K562 (cell line): ENCODE data around the gene RPL11. TPM values are rescaled to one million over a fixed set of nuclear protein-coding genes. Genes with fewer than 3 reads are reported as not detected.

ENCODE experiments used
- ARNT ChIP-seq, 2 experiments: fragments of 450-650 bp; IDR thresholded peaks; 2 replicates each; pipeline ENCODE4 v1.6.1; 2016; ENCODE audit warnings: mild to moderate bottlenecking in 1 of 2
- BHLHE40 ChIP-seq: IDR thresholded peaks from 2 replicates; pipeline ENCODE4 v1.6.1; 2011; ENCODE audit warnings: low read length, improper control_type of control experiment
- C11orf30 ChIP-seq: fragments of 450-650 bp; IDR thresholded peaks from 2 replicates; pipeline ENCODE4 v1.6.1; 2016; ENCODE audit warnings: low read depth, mild to moderate bottlenecking
- CTBP1 ChIP-seq: fragments of 450-650 bp; IDR thresholded peaks from 2 replicates; pipeline ENCODE4 v1.6.1; 2016; ENCODE audit warnings: borderline replicate concordance
- E2F5 ChIP-seq: sonication (generic); formaldehyde crosslinking; IDR thresholded peaks from 2 replicates; pipeline ENCODE4 v1.8.0; 2022; ENCODE audit warnings: mild to moderate bottlenecking, missing genetic modification reagents
- GATAD2A ChIP-seq: fragments of 450-650 bp; IDR thresholded peaks from 2 replicates; pipeline ENCODE4 v1.6.1; 2017
- HDAC8 ChIP-seq: fragments of 450-650 bp; IDR thresholded peaks from 2 replicates; pipeline ENCODE4 v1.6.1; 2016; ENCODE audit warnings: mild to moderate bottlenecking, missing genetic modification characterization, moderate library complexity, missing compliant biosample characterization
- HMGN3 ChIP-seq: IDR thresholded peaks from 2 replicates; pipeline ENCODE4 v1.6.1; 2011; ENCODE audit warnings: borderline replicate concordance, low read depth, mild to moderate bottlenecking, mixed read lengths, low read length; ENCODE audit not compliant: insufficient read length; ENCODE audit errors: extremely low read depth
- KAT8 ChIP-seq: fragments of 450-650 bp; IDR thresholded peaks from 2 replicates; pipeline ENCODE4 v1.6.1; 2016; ENCODE audit warnings: low read depth, mild to moderate bottlenecking
- MAFF ChIP-seq: IDR thresholded peaks from 2 replicates; pipeline ENCODE4 v1.6.1; 2012; ENCODE audit warnings: low read length, improper control_type of control experiment
- MAFG ChIP-seq: fragments of 450-650 bp; conservative IDR thresholded peaks from 2 replicates; pipeline ENCODE4 v1.6.1; 2016; ENCODE audit warnings: missing genetic modification characterization, missing compliant biosample characterization
- MCM5 ChIP-seq: fragments of 450-650 bp; IDR thresholded peaks from 2 replicates; pipeline ENCODE4 v1.6.1; 2016; ENCODE audit warnings: low read depth
- MEF2D ChIP-seq: conservative IDR thresholded peaks from 2 replicates; pipeline ENCODE4 v1.6.1; 2016; ENCODE audit warnings: low read depth, missing genetic modification characterization, missing compliant biosample characterization
- MXI1 ChIP-seq: IDR thresholded peaks from 2 replicates; pipeline ENCODE4 v1.6.1; 2011; ENCODE audit warnings: low read depth, mild to moderate bottlenecking, improper control_type of control experiment, low read length
- NCOA1 ChIP-seq: fragments of 450-650 bp; IDR thresholded peaks from 2 replicates; pipeline ENCODE4 v1.6.1; 2016; ENCODE audit warnings: low read depth
- NR1H2 ChIP-seq: sonication (generic); formaldehyde crosslinking; IDR thresholded peaks from 2 replicates; pipeline ENCODE4 v1.4.0; 2020; ENCODE audit warnings: mild to moderate bottlenecking, missing genetic modification reagents
- PHF20 ChIP-seq: fragments of 450-650 bp; IDR thresholded peaks from 2 replicates; pipeline ENCODE4 v1.6.1; 2018; ENCODE audit not compliant: partially characterized antibody
- PREB ChIP-seq: sonication (generic); formaldehyde crosslinking; IDR thresholded peaks from 2 replicates; pipeline ENCODE4 v1.8.1; 2023; ENCODE audit warnings: mild to moderate bottlenecking, missing genetic modification reagents
- TRIM25 ChIP-seq: fragments of 450-650 bp; IDR thresholded peaks from 2 replicates; pipeline ENCODE4 v1.7.0; 2016; ENCODE audit warnings: borderline replicate concordance
- ZC3H8 ChIP-seq: fragments of 450-650 bp; IDR thresholded peaks from 2 replicates; pipeline ENCODE4 v1.6.1; 2017
- ZNF174 ChIP-seq: fragments of 250-450 bp; sonication (Bioruptor Pico); IDR thresholded peaks from 2 replicates; pipeline ENCODE4 v1.4.0; 2020; ENCODE audit warnings: mild to moderate bottlenecking
- ZNF384 ChIP-seq: IDR thresholded peaks from 2 replicates; pipeline ENCODE4 v1.6.1; 2012; ENCODE audit warnings: low read depth, low read length, improper control_type of control experiment
- ZNF586 ChIP-seq: fragments of 450-650 bp; formaldehyde crosslinking; conservative IDR thresholded peaks from 2 replicates; pipeline ENCODE4 v1.4.0; 2020; ENCODE audit warnings: mild to moderate bottlenecking, moderate library complexity
- ZNF707 ChIP-seq: fragments of 250-450 bp; sonication (Bioruptor Pico); conservative IDR thresholded peaks from 2 replicates; pipeline ENCODE4 v1.8.0; 2022; ENCODE audit warnings: inconsistent platforms, mild to moderate bottlenecking, moderate library complexity
- polyA plus RNA-seq, 8 experiments: library from polyadenylated mRNA; depleted of rRNA in 4 of 8; stranded (reverse) in 5 of 8; unstranded in 3 of 8; fragments of >200 nt; fragmentation: Nextera tagmentation in 2 of 8; fragmentation: Illumina TruSeq in 1 of 8; extraction: Ambion mirVana in 2 of 8; extraction: Trizol in 1 of 8; gene quantifications; 2 replicates each; pipeline versions ENCODE4 v1.2.1 to v1.2.3, GENCODE V29; 2011 to 2014; ENCODE audit warnings: inconsistent platforms in 1 of 8, missing spikeins in 1 of 8
- total RNA-seq, 7 experiments: library from RNA; depleted of rRNA in 6 of 7; stranded (reverse); fragments of >200 nt in 6 of 7; fragmentation: Illumina TruSeq in 2 of 7; extraction: Trizol in 2 of 7; gene quantifications; 2 replicates each; pipeline versions ENCODE4 v1.2.1 to v1.2.3, GENCODE V29; 2011 to 2021; ENCODE audit warnings: low replicate concordance in 1 of 7
- TF ChIP-seq, protein P1 (sequence below), 2 experiments: fragments of 200-800 bp in 1 of 2; sonication (Bioruptor generic) in 1 of 2; sonication (generic) in 1 of 2; formaldehyde crosslinking in 1 of 2; IDR thresholded peaks in 1 of 2; conservative IDR thresholded peaks in 1 of 2; 2 replicates each; pipeline versions ENCODE4 v1.5.0 to v1.6.1; 2016 to 2020; ENCODE audit warnings: missing compliant biosample characterization in 1 of 2, missing genetic modification characterization in 1 of 2, missing genetic modification reagents in 1 of 2
- TF ChIP-seq, protein P2 (sequence below): fragments of 250-450 bp; sonication (Bioruptor Pico); IDR thresholded peaks from 2 replicates; pipeline ENCODE4 v1.8.0; 2022; ENCODE audit warnings: inconsistent platforms

RPL11 gene
- total and polyA plus RNA-seq, 9 of the 15 experiments (the other 6 are each of a cell fraction or from before 2014, with no cell fraction given): 1,781 to 4,526 (median 3,111) TPM

- TF ChIP-seq, protein P1, sequence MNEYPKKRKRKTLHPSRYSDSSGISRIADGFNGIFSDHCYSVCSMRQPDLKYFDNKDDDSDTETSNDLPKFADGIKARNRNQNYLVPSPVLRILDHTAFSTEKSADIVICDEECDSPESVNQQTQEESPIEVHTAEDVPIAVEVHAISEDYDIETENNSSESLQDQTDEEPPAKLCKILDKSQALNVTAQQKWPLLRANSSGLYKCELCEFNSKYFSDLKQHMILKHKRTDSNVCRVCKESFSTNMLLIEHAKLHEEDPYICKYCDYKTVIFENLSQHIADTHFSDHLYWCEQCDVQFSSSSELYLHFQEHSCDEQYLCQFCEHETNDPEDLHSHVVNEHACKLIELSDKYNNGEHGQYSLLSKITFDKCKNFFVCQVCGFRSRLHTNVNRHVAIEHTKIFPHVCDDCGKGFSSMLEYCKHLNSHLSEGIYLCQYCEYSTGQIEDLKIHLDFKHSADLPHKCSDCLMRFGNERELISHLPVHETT (CRISPR knock-in tag; conservative IDR thresholded peaks at IDR 0.05 in 1 of 2, IDR thresholded peaks at IDR 0.05 in 1 of 2): no peak
- no peak for TF ChIP-seq MCM5
- peak; percentile 58 for TF ChIP-seq MAFF
- TF ChIP-seq MEF2D (tag): no peak
- TF ChIP-seq, protein P2, sequence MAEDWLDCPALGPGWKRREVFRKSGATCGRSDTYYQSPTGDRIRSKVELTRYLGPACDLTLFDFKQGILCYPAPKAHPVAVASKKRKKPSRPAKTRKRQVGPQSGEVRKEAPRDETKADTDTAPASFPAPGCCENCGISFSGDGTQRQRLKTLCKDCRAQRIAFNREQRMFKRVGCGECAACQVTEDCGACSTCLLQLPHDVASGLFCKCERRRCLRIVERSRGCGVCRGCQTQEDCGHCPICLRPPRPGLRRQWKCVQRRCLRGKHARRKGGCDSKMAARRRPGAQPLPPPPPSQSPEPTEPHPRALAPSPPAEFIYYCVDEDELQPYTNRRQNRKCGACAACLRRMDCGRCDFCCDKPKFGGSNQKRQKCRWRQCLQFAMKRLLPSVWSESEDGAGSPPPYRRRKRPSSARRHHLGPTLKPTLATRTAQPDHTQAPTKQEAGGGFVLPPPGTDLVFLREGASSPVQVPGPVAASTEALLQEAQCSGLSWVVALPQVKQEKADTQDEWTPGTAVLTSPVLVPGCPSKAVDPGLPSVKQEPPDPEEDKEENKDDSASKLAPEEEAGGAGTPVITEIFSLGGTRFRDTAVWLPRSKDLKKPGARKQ (CRISPR knock-in tag): no peak
- TF ChIP-seq PHF20: no peak
- no peak for TF ChIP-seq ZNF707 (CRISPR knock-in tag)
- TF ChIP-seq ARNT (IDR thresholded peaks at IDR 0.05): 0 out of 4 replicates have a peak, but pooled peaks of 1 of the 2 experiments have one; percentile 19
- peak; percentile 80 for TF ChIP-seq MAFG (tag)
- no peak for TF ChIP-seq ZNF586 (CRISPR knock-in tag)
- TF ChIP-seq HMGN3: no peak
- TF ChIP-seq KAT8: no peak
- no peak for TF ChIP-seq PREB (CRISPR knock-in tag)
- TF ChIP-seq NR1H2 (CRISPR knock-in tag): no peak
- no peak for TF ChIP-seq HDAC8 (tag)
- TF ChIP-seq E2F5 (CRISPR knock-in tag): no peak
- TF ChIP-seq GATAD2A: no peak
- no peak for TF ChIP-seq NCOA1
- peak; percentile 84 for TF ChIP-seq C11orf30
- TF ChIP-seq CTBP1: no peak
- TF ChIP-seq ZNF384: no peak
- no peak for TF ChIP-seq MXI1
- TF ChIP-seq TRIM25: no peak
- no peak for TF ChIP-seq ZC3H8
- no peak for TF ChIP-seq ZNF174
- no peak for TF ChIP-seq BHLHE40
Measured at GRCh38 chr1:23745515-23745914, 53.9 kb downstream of the RPL11 start (continued).
